Measurements from ENCODE around the gene CERS5.

CERS5 gene

GRCh38 chr12:50099302-50100008 lies 67.7 kb downstream of the CERS5 start:
- H3K9me3 ChIP-seq (ENCODE audit: severe bottlenecking): no peaks in the 10 kb centered on the region
- H3K4me1 ChIP-seq (ENCODE audit: insufficient read depth, poor library complexity, severe bottlenecking): no peaks in the 10 kb centered on the region
- no peak overlapping the region for H3K4me3 ChIP-seq (ENCODE audit: severe bottlenecking)
- ATAC-seq (ENCODE audit: low read depth) (peak; percentile 6; the same call in 1 of the 3 replicates), DNase-seq (ENCODE audit: low spot score) (no peak)
- peaks cover 67% of the 10 kb centered on the region for H3K36me3 ChIP-seq (ENCODE audit: low read depth)
- H3K27ac ChIP-seq (ENCODE audit: poor library complexity, severe bottlenecking): peak overlapping the region; percentile 10
- no peak for TF ChIP-seq CTCF (IDR thresholded peaks at IDR 0.05; ENCODE audit: poor library complexity, severe bottlenecking)
- no peaks in the 10 kb centered on the region for H3K27me3 ChIP-seq (ENCODE audit: insufficient read depth, poor library complexity, severe bottlenecking)

GRCh38 chr12:50097952-50098351 lies 69.2 kb downstream of the CERS5 start:
- Histone ChIP-seq H3K27ac (ENCODE audit: poor library complexity, severe bottlenecking) (no peak overlapping the region), H3K27me3 (ENCODE audit: insufficient read depth, poor library complexity, severe bottlenecking) (no peaks in the 10 kb centered on the region), H3K4me1 (ENCODE audit: insufficient read depth, poor library complexity, severe bottlenecking) (no peaks in the 10 kb centered on the region), H3K9me3 (ENCODE audit: severe bottlenecking) (no peaks in the 10 kb centered on the region), H3K36me3 (ENCODE audit: low read depth) (peaks cover 82% of the 10 kb centered on the region), H3K4me3 (ENCODE audit: severe bottlenecking) (no peak overlapping the region)
- ATAC-seq (ENCODE audit: low read depth) (no peak), DNase-seq (ENCODE audit: low spot score) (no peak)
- TF ChIP-seq CTCF (IDR thresholded peaks at IDR 0.05; ENCODE audit: poor library complexity, severe bottlenecking): no peak

- DNase-seq (ENCODE audit: low spot score) (no peak), ATAC-seq (ENCODE audit: low read depth) (no peak)
- H3K27me3 ChIP-seq (ENCODE audit: insufficient read depth, poor library complexity, severe bottlenecking): no peaks in the 10 kb centered on the region
- no peaks in the 10 kb centered on the region for H3K9me3 ChIP-seq (ENCODE audit: severe bottlenecking)
- H3K36me3 ChIP-seq (ENCODE audit: low read depth): peaks cover 85% of the 10 kb centered on the region
- peaks cover 35% of the 10 kb centered on the region for H3K4me1 ChIP-seq (ENCODE audit: insufficient read depth, poor library complexity, severe bottlenecking)
- TF ChIP-seq CTCF (IDR thresholded peaks at IDR 0.05; ENCODE audit: poor library complexity, severe bottlenecking): no peak
- no peak overlapping the region for H3K4me3 ChIP-seq (ENCODE audit: severe bottlenecking)
- H3K27ac ChIP-seq (ENCODE audit: poor library complexity, severe bottlenecking): no peak overlapping the region
Measured at GRCh38 chr12:50090391-50090790, 76.8 kb downstream of the CERS5 start.

GRCh38 chr12:50089730-50090129 lies 77.4 kb downstream of the CERS5 start:
- Histone ChIP-seq H3K4me3 (ENCODE audit: severe bottlenecking) (no peak overlapping the region), H3K27me3 (ENCODE audit: insufficient read depth, poor library complexity, severe bottlenecking) (no peaks in the 10 kb centered on the region), H3K36me3 (ENCODE audit: low read depth) (peaks cover 78% of the 10 kb centered on the region), H3K4me1 (ENCODE audit: insufficient read depth, poor library complexity, severe bottlenecking) (peaks cover 35% of the 10 kb centered on the region), H3K9me3 (ENCODE audit: severe bottlenecking) (no peaks in the 10 kb centered on the region), H3K27ac (ENCODE audit: poor library complexity, severe bottlenecking) (peak overlapping the region; percentile 94)
- no peak for TF ChIP-seq CTCF (IDR thresholded peaks at IDR 0.05; ENCODE audit: poor library complexity, severe bottlenecking)
- DNase-seq (ENCODE audit: low spot score) (no peak), ATAC-seq (ENCODE audit: low read depth) (no peak)
